OCI-LY3 (cell line): ENCODE data around the gene ADGRG6.

ENCODE experiments used
- CTCF ChIP-seq: fragments of 200-600, 300-600 bp; sonication (generic); IDR thresholded peaks from 2 replicates; pipeline ENCODE4 v1.5.1; 2014; ENCODE audit warnings: antibody characterized with exemption, low read length, low read depth
- EZH2phosphoT487 ChIP-seq: fragments of 200-600 bp; shearing (Covaris generic); IDR thresholded peaks from 2 replicates; pipeline ENCODE4 v1.6.1; 2018; ENCODE audit warnings: antibody characterized with exemption, mixed run types, low read depth

DNA sequence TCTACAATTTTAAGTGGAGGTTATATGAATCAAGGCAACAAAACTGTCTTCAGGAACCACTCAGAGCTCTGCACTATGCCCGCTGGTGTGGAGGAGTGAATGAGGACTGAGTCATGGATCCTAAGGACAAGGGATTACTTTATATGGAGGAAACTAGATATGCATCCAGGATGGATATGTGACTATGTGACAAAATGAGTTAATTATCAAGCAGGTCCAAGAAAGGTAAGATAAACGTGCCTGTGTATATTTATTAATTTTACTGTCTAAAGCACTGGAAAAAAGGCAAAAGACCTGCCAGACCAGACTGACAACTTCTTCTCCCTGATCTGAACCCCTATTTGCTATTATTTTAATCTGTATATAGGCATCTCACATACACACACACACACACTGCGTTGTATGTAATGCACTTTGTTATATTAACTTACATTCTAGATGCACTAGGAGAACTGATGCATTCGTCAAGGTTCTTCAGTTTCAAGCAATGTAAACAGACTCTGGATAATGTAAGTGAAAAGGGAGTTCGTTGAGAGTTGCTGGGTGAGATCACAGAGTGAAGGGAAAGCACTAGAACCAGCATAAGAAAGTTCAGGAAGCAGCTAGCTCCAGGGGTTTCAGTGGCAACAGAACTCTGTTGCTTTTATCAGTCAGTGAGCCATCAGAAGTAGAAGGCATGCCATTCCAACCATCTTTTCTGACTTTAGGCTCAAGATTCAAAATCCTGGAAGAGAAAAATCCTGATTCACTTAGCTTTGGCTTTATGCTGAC lies 26.4 kb upstream of the ADGRG6 start:
- TF ChIP-seq CTCF: no peak
- TF ChIP-seq EZH2phosphoT487: no peak
